ENCODE measurements around the gene PLA2G2D. TPM values are rescaled to one million over a fixed set of nuclear protein-coding genes. Genes with fewer than 3 reads are reported as not detected.
A peak's percentile ranks its signal among the peaks of the same experiment; 100 is the strongest.

The PLA2G2D gene
- total RNA-seq, 1 experiment from 2014 or later: not detected

DNA sequence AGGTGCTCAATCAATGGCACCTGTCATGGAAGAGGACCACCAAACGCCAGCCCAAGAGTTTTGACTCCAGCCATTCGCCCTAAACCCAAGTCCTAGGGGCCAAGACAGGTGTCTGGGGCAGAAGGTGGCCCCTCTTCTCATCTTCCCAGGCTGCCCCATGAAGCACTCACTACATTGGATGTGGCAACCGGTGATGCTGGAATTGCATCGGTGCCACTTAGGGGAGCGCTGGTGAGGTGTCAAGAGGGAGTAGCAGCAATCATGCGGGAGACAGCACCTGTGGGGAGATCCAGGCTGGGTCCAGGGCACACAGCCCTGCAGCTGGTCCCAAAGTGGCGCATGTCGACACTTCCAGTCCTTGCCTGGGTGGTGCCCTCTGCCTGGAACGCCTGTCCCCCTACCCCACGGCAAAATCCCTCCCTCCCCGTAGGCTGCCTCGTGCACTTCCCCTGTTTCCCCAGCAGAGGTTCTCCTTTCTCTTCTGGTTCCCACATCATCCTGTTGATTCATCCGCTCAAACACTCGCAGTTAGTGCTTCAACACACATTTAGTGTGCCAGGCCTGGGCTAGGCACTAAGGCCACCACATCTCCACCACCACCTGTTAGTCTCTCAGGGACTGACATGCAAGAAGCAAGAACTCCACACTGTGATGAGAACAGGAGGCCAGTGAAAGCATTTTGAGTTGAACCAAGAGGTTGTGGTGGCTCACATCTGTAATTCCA, 18.5 kb downstream of the PLA2G2D start:
- DNase-seq (ENCODE audit: low read depth): peak; percentile 20
- in situ Hi-C loops (cut with HindIII; ENCODE audit: low pct_unique_long_range_greater_than_20kb, low sequenced_read_pairs): no loop called here

DNA sequence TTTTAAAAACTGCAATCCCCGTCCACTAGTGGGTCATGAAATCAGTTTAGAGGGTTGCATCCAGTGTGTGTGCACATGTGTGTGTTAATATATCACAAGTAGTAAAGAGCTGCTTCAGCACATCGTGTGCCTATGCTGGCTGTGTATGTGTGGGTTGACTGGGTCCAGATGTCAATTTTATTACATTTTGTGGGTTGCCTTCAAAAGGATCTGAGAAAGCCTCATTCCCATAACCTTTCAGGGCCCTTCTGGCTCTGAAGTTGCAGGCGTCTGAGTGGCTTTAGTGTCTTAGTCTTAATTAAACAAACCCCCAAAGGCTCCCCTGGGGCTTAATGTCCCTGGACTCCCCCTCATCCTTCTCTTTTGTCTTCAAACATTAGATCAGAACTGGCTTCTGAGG, 19.8 kb downstream of the PLA2G2D start:
- DNase-seq (ENCODE audit: low read depth): no peak
- in situ Hi-C loops (cut with HindIII; ENCODE audit: low pct_unique_long_range_greater_than_20kb, low sequenced_read_pairs): no loop called here

DNA sequence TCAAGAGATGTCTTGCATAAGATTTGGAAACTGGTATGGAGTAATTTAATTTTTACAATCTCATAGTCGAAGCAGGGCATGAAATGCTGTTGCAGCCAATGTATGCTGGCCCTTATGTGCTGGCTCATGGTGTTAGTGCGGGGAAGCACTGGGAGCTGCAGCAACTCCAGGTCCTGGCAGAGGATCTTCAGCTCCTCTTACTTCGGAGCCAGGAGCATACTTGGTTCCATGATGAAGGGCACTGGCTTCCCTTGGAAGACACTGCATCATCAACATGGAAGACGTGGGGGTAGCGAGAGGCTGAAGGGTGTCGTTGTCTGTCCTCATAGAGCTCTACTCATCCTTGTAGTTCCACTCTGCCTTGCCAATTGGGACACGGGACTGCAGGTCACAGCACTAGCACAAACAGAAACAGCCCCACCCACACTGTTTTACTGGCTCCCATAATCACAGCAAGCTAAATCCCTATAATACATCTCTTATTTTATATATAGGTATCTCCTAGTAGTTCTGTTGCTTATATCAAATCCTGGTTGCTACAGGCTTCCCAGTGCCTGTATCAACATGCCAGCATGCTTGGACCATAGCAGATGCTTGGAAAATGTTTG, 22.4 kb downstream of the PLA2G2D start:
- no peak for DNase-seq (ENCODE audit: low read depth)
- in situ Hi-C loops (cut with HindIII; ENCODE audit: low pct_unique_long_range_greater_than_20kb, low sequenced_read_pairs): no loop called here

DNA sequence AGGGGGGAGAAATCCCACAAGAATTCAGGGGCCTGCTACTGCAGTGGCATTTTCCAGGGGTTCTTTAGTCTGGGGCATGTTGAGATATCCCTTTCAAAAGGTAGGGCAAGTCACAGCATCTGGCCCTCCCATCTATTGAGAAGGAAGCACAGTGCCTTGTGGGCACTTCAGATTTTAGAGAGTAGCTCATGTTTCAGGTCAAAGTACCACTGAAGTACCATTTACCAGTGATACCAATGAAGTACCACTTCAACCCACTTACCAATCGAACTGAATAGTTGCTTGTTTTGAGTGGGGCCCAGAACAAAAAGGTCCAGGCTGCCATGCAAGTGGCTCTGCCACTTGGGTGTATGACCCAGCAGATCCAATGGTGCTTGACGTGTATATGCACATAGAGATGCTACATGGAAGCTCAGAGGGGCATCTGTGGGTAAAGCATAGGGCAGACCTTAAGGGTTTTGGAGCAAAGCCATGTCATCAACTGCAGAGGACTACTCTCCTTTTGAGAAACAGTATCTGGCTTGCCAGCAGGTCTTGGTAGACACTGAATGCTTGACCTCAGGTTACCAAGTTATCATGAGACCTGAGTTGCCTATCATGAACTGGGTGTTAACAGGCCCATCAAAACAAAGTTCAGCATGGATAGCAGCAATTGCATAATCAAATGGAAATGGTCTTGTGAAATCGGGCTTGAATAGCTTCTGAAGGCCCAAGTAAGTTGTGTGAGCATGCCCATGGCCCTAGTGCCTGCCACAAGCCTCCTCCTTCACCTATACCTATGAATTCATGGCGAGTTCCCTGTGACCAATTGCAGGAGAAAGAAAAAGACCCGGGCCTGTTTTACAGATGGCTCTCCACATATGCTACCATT, 23.5 kb downstream of the PLA2G2D start:
- in situ Hi-C loops (cut with HindIII; ENCODE audit: low pct_unique_long_range_greater_than_20kb, low sequenced_read_pairs): no loop called here
- DNase-seq (ENCODE audit: low read depth): no peak

DNA sequence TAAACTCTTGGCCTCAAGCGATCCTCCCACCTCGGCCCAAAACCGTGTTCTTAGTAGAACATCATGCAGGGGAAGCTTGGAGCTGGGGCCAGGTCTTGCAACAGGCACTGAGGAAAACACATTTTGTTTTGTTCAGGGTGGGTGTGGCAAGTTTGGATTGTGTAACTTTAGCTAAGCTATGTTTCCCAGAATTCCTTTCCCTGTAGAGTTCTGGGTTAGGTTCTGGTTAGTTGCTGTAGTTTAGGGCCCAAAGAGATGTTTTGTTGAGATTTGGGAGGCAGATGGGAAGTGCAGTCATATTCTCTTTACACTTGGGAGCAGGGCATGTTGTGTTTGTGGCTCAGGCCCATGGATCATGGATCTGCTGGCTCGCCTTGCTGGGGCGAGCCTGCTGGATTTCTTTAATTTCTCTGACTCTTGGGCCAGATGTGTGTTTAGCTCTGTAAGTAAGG, 25.4 kb downstream of the PLA2G2D start:
- in situ Hi-C loops (cut with HindIII; ENCODE audit: low pct_unique_long_range_greater_than_20kb, low sequenced_read_pairs): no loop called here
- no peak for DNase-seq (ENCODE audit: low read depth)

DNA sequence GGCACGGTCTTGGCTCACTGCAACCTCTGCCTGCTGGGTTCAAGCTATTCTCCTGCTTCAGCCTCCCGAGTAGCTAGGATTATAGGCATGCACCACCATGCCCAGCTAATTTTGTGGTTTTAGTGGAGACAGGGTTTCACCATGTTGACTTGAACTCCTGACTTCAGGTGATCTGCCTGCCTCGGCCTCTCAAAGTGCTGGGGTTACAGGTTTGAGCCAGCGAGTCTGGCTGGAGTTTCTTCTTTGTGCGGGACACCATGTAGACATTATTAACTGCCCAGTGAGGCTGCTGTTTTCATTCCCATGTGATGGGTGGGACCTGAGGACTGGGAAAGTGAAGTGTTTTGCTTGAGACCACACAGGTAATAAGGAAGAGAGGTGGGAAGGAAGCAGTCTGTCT, 26.0 kb downstream of the PLA2G2D start:
- in situ Hi-C loops (cut with HindIII; ENCODE audit: low pct_unique_long_range_greater_than_20kb, low sequenced_read_pairs): no loop called here

DNA sequence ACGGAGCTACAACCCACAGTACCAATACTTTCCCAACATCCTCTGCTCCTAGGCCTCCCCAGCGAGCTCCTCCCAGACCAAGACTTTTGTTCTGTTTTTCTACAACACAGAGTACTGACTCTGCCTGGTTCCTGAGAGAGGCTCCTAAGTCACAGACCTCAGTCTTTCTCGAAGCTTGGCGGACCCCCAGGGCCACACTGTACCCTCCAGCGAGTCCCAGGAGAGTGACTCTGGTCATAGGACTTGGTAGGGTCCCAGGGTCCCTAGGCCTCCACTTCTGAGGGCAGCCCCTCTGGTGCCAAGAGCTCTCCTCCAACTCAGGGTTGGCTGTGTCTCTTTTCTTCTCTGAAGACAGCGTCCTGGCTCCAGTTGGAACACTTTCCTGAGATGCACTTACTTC, 28.7 kb downstream of the PLA2G2D start:
- in situ Hi-C loops (cut with HindIII; ENCODE audit: low pct_unique_long_range_greater_than_20kb, low sequenced_read_pairs): no loop called here
- DNase-seq (ENCODE audit: low read depth): no peak

More for the DNA sequence above, 26.0 kb downstream of the PLA2G2D start:
- DNase-seq (ENCODE audit: low read depth): no peak

DNA sequence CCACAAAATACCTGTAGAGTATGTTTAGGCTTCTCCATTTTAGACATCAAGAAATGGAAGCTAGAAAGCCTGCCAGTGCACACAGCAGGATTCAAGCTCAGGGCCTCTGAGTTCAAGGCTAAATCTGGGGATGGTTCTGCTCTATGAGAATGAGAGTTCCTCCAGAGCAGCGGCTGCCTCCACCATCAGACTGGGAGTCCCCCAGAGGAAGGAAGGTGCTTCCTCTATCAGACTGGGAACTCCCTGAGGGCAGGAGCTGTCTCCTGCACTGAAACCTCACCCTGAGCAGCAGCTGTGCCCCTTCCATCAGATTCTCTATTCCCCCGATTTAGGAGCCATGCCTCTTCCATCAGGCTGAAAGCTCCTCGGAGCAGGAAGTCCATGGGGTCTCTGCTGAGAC, 29.2 kb downstream of the PLA2G2D start:
- in situ Hi-C loops (cut with HindIII; ENCODE audit: low pct_unique_long_range_greater_than_20kb, low sequenced_read_pairs): no loop called here
- no peak for DNase-seq (ENCODE audit: low read depth)

DNA sequence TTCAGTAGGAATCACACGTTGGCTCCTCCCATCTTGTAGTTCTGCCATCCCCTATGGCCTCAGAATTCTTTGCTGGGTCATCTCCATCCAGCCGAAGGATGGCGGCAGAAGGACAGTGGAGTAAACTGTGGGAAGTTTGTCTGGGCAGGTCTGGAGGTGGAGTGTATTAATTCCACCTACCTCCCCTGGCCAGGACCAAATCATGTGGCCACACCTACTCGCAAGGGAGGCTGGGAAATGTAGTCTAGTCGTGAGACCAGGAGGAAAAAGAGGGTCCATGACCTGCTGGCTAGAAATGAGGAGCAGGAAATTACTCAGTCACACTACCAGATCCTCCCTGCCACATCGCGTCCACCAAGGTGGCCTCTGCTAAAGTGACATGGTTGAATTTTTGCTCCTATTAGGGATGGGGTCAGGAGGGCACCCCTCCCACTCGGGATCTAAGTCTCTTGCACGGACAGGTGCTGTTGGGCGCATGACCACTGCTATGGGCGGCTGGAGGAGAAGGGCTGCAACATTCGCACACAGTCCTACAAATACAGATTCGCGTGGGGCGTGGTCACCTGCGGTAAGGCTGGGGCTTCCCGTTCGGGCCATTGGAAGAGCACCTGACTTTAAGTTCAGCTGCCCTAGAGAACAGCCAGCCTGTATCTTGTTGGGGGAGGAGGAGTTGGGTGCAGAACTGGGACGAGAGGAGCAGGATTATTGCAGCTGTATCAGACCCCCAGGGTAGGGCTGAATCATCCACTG, 29.8 kb downstream of the PLA2G2D start:
- DNase-seq (ENCODE audit: low read depth): no peak

DNA sequence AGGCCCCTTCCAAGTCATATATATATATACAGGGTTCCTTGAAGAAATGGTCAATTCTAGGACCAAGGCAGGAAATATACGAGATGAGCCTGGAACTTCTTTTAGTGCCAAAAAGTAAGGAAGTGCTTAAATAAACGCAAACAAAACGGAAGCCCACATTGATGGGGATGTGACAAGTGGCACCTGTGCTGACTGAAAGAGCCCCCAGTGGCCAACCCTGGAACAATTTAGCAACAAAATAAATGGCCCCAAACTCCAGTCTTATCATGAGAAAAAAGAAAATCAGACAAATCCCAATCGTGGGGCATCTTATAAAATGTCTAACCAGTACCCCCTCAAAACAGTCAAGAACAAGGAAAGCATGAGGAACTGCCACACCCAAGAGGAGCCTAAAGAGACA, 31.7 kb downstream of the PLA2G2D start:
- in situ Hi-C loops (cut with HindIII; ENCODE audit: low pct_unique_long_range_greater_than_20kb, low sequenced_read_pairs): no loop called here
- no peak for DNase-seq (ENCODE audit: low read depth)

More for the DNA sequence above, 29.8 kb downstream of the PLA2G2D start:
- in situ Hi-C loops (cut with HindIII; ENCODE audit: low pct_unique_long_range_greater_than_20kb, low sequenced_read_pairs): no loop called here

DNA sequence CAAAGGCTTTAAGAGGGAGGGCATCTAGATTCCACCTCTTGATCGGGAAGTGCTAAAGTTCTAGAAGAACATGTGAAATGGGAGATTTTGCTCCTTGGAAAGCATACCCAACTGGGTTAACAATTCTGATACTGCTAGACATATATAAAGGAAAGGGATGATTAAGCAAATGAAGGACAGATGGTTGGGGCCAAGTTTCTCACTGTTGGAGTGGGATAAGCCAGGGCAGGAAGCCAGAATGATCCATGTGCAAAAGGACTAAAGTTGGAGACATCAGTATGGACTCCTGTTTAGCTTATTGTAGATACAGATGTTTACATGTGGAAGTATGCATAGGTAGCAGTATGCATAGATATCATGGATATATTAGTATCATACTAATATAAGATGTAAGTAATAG, 32.5 kb downstream of the PLA2G2D start:
- in situ Hi-C loops (cut with HindIII; ENCODE audit: low pct_unique_long_range_greater_than_20kb, low sequenced_read_pairs): no loop called here
- DNase-seq (ENCODE audit: low read depth): no peak

DNA sequence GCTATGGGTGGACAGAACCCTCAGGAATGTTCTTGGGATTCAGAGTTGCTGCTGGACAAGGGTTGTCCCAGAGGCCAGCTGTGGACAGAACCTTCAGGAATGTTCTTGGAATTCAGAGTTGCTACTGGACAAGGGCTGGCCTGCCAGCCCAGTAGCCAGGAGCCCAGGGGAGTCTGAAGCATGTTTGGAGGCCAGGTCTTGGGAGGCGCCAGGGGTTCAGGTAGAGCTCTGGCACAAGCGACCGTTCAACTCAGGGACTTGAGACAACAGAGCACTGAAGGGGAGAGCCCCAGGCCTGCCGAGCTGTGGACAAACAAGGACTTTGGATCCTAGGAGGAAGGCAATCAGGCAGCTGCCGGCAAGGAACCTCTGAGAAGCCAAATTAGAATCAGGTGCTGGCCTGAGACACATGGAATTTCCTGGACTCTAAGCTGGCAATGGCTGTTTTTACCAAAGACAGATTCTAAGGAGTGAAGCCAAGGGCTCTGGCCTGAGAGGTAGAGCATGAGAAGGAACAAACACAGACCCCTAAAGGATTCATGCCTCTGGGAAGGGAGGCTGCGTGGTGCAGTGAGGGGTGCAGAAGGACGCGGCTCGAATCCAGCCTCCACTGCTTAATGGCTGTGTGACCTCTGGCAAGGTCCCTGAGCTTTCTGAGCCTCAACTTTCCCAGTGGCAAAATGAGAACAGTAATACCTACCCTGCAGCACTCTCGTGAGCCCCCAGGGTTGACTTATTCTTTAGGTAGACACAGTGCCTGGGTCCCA, 36.0 kb downstream of the PLA2G2D start:
- in situ Hi-C loops (cut with HindIII; ENCODE audit: low pct_unique_long_range_greater_than_20kb, low sequenced_read_pairs): no loop called here
- no peak for DNase-seq (ENCODE audit: low read depth)

DNA sequence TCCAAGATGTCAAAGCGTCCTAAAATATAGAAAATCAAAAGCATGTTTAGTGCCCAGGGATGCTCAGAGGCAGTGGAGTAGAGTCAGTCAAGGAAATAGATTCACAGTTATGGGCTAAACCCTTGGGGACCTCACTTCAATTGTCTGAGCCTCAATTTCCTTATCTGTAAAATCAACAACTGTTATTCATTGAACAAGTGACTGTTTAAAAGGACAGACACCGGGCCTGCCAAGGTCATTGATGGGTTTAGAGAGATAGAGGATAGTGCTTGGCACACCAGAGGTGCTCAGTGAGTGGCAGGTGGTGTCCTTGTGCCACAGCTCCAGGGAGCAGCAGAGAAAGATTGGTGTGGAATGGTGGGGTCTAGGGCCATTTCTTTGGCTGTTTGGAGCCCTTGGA, 36.6 kb downstream of the PLA2G2D start:
- no peak for DNase-seq (ENCODE audit: low read depth)
- in situ Hi-C loops (cut with HindIII; ENCODE audit: low pct_unique_long_range_greater_than_20kb, low sequenced_read_pairs): no loop called here

DNA sequence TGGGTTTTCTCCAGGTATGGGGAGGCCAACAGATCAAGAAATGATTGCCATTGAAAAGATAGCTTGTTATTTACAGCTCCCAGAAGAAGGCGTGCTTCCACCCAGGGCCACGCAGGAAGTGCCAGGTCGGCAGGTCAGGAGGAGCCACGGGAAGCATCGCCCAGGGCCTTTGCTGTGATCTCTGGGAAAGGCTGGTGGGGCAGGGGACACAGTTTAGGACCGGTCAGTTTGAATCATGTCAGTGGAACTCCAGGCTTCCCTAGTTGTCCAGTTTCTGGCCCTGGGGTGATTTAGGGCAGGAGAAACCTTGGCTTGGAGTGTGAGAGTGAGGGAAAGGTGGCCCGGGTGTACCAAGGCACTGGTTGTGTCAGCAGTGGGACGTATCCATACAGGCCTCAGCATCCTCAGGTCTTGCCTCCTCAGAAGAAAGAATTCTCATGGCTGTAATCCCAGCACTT, 38.0 kb downstream of the PLA2G2D start:
- no peak for DNase-seq (ENCODE audit: low read depth)
- in situ Hi-C loops (cut with HindIII; ENCODE audit: low pct_unique_long_range_greater_than_20kb, low sequenced_read_pairs): no loop called here

DNA sequence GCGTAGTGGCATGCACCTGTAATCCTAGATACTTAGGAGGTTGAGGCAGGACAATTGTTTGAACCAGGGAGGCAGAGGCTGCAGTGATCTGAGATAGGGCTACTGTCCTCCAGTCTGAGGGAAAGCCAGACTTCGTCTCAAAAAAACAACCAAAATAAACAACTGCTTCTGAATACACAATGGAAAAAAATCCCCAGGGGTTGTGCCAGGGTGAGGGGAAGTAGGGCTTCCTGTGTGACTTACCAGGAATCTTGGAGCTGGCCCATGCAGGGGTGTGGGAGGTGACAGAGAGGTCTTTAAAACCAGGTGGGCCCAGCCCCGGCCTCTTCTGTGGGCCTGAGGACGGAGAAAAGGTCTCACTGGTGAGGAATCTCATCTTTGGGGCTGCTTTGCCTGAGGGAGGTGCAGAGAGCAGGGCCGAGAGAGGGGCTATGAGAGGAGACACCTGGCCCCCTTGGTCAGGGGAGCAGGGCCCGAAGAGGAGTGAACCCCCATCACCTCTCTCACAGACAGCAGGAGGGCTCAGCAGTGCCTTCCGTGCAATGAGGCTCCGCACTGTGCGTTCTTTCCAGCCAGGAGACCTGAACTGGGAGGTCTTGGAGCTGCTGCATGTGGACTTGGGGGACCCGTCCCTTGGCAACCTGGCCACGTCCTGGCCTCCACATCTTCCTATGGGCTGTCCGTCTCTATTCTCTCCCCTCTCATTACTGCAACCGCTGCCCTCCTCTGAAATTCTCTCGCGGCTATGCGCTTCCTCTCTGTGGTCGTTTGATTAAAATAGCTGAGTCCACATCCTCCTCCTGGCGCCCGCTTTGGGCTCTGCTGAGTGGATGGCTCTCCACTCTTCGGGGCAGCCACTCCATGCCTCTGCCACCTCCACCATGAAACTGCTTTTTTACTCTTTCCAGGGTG, 38.6 kb downstream of the PLA2G2D start:
- in situ Hi-C loops (cut with HindIII; ENCODE audit: low pct_unique_long_range_greater_than_20kb, low sequenced_read_pairs): no loop called here
- DNase-seq (ENCODE audit: low read depth): no peak

DNA sequence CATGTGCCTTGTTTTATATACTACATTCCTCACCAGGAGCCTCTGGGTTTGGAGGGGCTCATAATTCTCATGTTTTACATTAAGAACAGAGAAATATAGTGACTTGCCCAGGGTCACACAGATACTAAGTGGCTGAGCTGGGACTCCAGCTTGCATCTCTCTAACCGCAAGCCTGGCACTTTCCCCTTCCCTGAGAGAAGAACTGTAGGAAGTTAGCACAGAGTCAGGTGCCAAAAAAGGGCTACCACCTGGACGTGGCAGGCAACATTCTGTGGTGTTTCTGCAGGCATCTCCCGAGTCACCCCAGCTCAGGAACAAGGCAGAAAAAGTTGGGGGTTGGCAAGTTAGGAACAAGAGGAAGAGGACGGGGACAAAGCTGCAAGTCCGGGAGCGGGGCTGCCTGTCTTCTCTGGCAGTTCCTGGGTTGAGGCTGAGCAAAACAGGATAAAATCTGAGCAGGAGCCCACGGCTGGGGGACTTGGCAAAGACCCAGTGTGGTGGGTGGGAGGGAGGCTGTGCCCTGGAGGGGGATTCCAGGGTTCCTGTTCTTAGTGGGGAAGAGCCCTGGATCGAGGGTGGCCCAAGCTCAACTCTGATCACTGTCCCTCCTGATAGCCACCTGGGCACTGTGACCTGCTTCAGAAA, 39.6 kb downstream of the PLA2G2D start:
- no peak for DNase-seq (ENCODE audit: low read depth)
- in situ Hi-C loops (cut with HindIII; ENCODE audit: low pct_unique_long_range_greater_than_20kb, low sequenced_read_pairs): no loop called here
